Endothelial cell of umbilical vein (primary cell): ENCODE data around the gene PTPRT.

Experiments used
- MYC ChIP-seq: IDR thresholded peaks from one replicate; pipeline ENCODE4 v1.6.1; 2011; ENCODE audit warnings: mild to moderate bottlenecking, low read depth, low read length
- POLR2A ChIP-seq: IDR thresholded peaks from 2 replicates; pipeline ENCODE4 v1.6.1; 2012; ENCODE audit warnings: low read depth, mild to moderate bottlenecking, control low read depth, low read length

DNA sequence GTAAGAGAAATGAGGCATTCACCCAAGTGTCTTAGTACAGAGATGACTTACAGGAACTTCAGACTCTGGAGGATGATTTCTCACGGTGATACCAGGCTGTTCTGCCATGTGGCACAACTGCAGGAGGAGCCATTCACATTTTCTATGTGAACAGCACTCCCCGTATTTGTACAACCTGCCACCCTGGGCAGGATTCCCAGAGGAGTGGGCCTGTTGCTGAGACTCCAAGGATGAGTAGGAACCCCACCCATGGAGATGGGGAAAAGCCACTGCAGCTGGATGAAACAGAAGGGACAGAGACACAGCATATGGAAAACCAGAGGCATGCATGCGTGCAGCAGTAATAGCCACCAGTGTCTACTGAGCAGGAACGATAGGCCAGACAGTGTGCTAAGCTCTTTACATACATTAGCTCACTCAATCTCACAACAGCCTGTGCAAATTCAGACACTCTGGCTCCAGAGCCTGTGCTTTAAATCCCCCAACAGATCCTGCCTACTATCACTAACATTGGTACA, 48.0 kb upstream of the PTPRT start:
- no peak for TF ChIP-seq POLR2A
- TF ChIP-seq MYC: no peak
